ENCODE measurements around the gene GLUD2. TPM values are rescaled to one million over a fixed set of nuclear protein-coding genes. Genes with fewer than 3 reads are reported as not detected.

The GLUD2 gene
- total and polyA plus RNA-seq, 2 of the 8 experiments (the other 6 are each of a cell fraction or from before 2014, with no cell fraction given) = 0.14 to 0.26 TPM

GRCh38 chrX:121036951-121037350 lies 10.5 kb upstream of the GLUD2 start:
- TF ChIP-seq GABPA (IDR thresholded peaks at IDR 0.05; ENCODE audit: borderline replicate concordance, insufficient read depth, low read length) (no peak), TEAD4 (IDR thresholded peaks at IDR 0.05; ENCODE audit: low read depth, low read length) (no peak), HDAC6 (IDR thresholded peaks at IDR 0.05; ENCODE audit: low read depth, low read length) (no peak), CHD2 (IDR thresholded peaks at IDR 0.05; ENCODE audit: low read length) (no peak), EP300 (IDR thresholded peaks at IDR 0.05; ENCODE audit: borderline replicate concordance in 1 of 2, low read depth in 2 of 2, low read length in 2 of 2) (no peak), KDM4A (IDR thresholded peaks at IDR 0.05; ENCODE audit: low read depth, low read length, severe bottlenecking) (no peak), ATF2 (IDR thresholded peaks at IDR 0.05; ENCODE audit: low read length) (no peak), FOSL1 (IDR thresholded peaks at IDR 0.05; ENCODE audit: insufficient read depth, low read depth, low read length) (no peak), SUZ12 (IDR thresholded peaks at IDR 0.05; ENCODE audit: low read length) (no peak)
- Histone ChIP-seq H3K4me2 (ENCODE audit: insufficient read depth in 1 of 2, low read depth in 2 of 2, low read length in 2 of 2) (no peak overlapping the region), H4K91ac (replicated peaks; ENCODE audit: insufficient read length, low read length) (no peak overlapping the region), H3K36me3 (ENCODE audit: control insufficient read depth in 2 of 4, insufficient read depth in 4 of 4, low read length in 3 of 4) (no peaks in the 10 kb centered on the region), H3K9ac (replicated peaks in 1 of 4; ENCODE audit: extremely low read depth in 1 of 4, low read depth in 3 of 4, low read length in 3 of 4) (no peak overlapping the region), H4K20me1 (replicated peaks in 1 of 2; ENCODE audit: control insufficient read depth in 1 of 2, insufficient read depth in 2 of 2, low read length in 2 of 2) (no peaks in the 10 kb centered on the region), H3K27ac (ENCODE audit: low read depth, low read length) (no peak overlapping the region), H3K4me1 (replicated peaks in 1 of 4; ENCODE audit: control insufficient read depth in 3 of 4, insufficient read depth in 4 of 4, low read length in 3 of 4) (no peaks in the 10 kb centered on the region), H3K4me3 (ENCODE audit: extremely low read depth in 1 of 4, insufficient read depth in 2 of 4, low read depth in 3 of 4, low read length in 4 of 4) (no peak overlapping the region), H2AK5ac (ENCODE audit: low read depth, low read length) (no peak overlapping the region), H3K18ac (ENCODE audit: extremely low read depth, low read length) (no peak overlapping the region), H2BK12ac (ENCODE audit: low read depth, low read length) (no peak overlapping the region), H3K23me2 (ENCODE audit: low read depth, low read length) (no peaks in the 10 kb centered on the region), H3K79me1 (ENCODE audit: low read depth, low read length) (no peaks in the 10 kb centered on the region), H3K79me2 (ENCODE audit: control insufficient read depth in 1 of 2, insufficient read depth in 2 of 2, low read length in 2 of 2) (no peaks in the 10 kb centered on the region), H2BK15ac (ENCODE audit: low read length) (no peak overlapping the region), H3K4ac (replicated peaks; ENCODE audit: insufficient read length, low read depth, low read length) (no peak overlapping the region), H4K5ac (ENCODE audit: insufficient read length, low read depth, low read length) (no peak overlapping the region), H3K27me3 (replicated peaks in 1 of 4; ENCODE audit: control insufficient read depth in 3 of 4, extremely low read depth in 1 of 4, insufficient read depth in 3 of 4, low read length in 3 of 4) (no peaks in the 10 kb centered on the region), H3K14ac (ENCODE audit: insufficient read length) (no peak overlapping the region), H3K9me3 (ENCODE audit: insufficient read depth in 2 of 2, low read depth in 1 of 2, low read length in 1 of 2) (peaks cover 10 to 17% of the 10 kb centered on the region in 2 experiments; a peak in 2 of 4 replicates), H2BK120ac (replicated peaks; ENCODE audit: low read depth, low read length) (no peak overlapping the region), H2AFZ (ENCODE audit: low read length) (no peak overlapping the region), H3K23ac (ENCODE audit: insufficient read length) (no peak overlapping the region), H4K8ac (ENCODE audit: extremely low read depth, insufficient read depth, low read length) (no peak overlapping the region), H3K56ac (replicated peaks; ENCODE audit: insufficient read length, low read depth, low read length) (no peak overlapping the region), H2BK20ac (ENCODE audit: low read length) (no peak overlapping the region), H2BK5ac (ENCODE audit: low read depth, low read length) (no peak overlapping the region)
- DNase-seq (ENCODE audit: low read depth in 1 of 2, low spot score in 2 of 2) (no peak), FAIRE-seq (no peak)
- ChIA-PET CTCF (ENCODE audit: partially characterized antibody) (no interaction called here), POLR2A (ENCODE audit: partially characterized antibody) (no interaction called here)
- WGBS, 2 experiments (ENCODE audit: extremely low coverage in 1 of 2, insufficient coverage in 1 of 2, insufficient read length in 1 of 2, insufficient replicate concordance in 2 of 2, low coverage in 1 of 2, low lambda C conversion rate in 2 of 2, missing lambda C conversion rate in 1 of 2) = 60% methylated on average over 4 of the region's 4 CpGs; no CpG with 5 or more reads in 1 of the 2 experiments

Measured in H1 (cell line).